A673 (cell line): Measurements from ENCODE around the gene NPAS1.

Experiments
- EZH2 ChIP-seq: fragments of 200-600 bp; sonication (generic); IDR thresholded peaks from 2 replicates; pipeline ENCODE4 v1.6.1; 2017; ENCODE audit warnings: borderline replicate concordance, low read depth, mild to moderate bottlenecking, mixed read lengths, antibody characterized with exemption, low read length; ENCODE audit not compliant: poor library complexity, severe bottlenecking
- TF ChIP-seq, protein P1 (sequence below): fragments of 300-800, 200-600 bp; sonication (generic); conservative IDR thresholded peaks from 2 replicates; pipeline ENCODE4 v1.5.1; 2017; ENCODE audit warnings: low read depth, mild to moderate bottlenecking, antibody characterized with exemption, low read length, moderate library complexity, mixed read lengths

DNA sequence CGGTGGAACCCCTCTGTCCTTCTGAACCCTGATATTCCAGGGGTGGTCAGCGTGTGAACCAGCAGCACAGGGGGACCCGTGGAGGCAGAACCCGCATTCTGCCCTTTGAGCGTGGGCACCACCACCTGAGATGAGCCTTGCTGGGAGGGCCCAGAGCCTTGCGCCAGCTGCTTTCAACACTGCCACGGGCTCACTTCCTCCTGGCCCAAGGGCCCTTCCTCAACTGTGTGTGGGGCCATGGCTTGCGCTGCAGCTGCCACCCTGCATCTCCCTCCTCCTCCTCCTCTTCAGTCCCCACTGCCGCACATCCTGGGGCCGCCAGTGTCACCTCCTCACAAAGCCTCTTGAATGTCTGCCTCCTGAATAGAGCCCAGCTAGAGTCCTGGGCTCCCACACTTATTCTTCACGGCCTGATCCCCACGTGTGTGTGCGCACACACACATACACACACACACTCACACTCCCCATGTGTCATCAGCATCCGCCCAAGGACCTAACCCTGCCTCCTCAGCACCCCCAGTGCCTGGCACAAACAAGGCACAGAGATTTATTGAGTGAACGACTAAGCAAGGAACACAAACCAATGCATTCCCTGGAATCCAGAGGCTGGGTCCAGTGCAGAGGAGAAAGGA is 55.7 kb downstream of the NPAS1 start:
- TF ChIP-seq, protein P1, sequence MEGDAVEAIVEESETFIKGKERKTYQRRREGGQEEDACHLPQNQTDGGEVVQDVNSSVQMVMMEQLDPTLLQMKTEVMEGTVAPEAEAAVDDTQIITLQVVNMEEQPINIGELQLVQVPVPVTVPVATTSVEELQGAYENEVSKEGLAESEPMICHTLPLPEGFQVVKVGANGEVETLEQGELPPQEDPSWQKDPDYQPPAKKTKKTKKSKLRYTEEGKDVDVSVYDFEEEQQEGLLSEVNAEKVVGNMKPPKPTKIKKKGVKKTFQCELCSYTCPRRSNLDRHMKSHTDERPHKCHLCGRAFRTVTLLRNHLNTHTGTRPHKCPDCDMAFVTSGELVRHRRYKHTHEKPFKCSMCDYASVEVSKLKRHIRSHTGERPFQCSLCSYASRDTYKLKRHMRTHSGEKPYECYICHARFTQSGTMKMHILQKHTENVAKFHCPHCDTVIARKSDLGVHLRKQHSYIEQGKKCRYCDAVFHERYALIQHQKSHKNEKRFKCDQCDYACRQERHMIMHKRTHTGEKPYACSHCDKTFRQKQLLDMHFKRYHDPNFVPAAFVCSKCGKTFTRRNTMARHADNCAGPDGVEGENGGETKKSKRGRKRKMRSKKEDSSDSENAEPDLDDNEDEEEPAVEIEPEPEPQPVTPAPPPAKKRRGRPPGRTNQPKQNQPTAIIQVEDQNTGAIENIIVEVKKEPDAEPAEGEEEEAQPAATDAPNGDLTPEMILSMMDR = no peak
- TF ChIP-seq EZH2 = no peak
